Ishikawa (cell line): ENCODE data around the gene LAPTM5.

Source experiments
- CREB1 ChIP-seq: IDR thresholded peaks from 2 replicates; pipeline ENCODE4 v1.6.1; 2012; ENCODE audit warnings: low read depth
- EGR1 ChIP-seq: IDR thresholded peaks from 2 replicates; pipeline ENCODE4 v1.6.1; 2012
- EP300 ChIP-seq: IDR thresholded peaks from 2 replicates; pipeline ENCODE4 v1.6.1; 2012; ENCODE audit warnings: borderline replicate concordance
- NFIC ChIP-seq: IDR thresholded peaks from 2 replicates; pipeline ENCODE4 v1.6.1; 2012
- RAD21 ChIP-seq: IDR thresholded peaks from 2 replicates; pipeline ENCODE4 v1.6.1; 2012; ENCODE audit warnings: low read depth
- TAF1 ChIP-seq: IDR thresholded peaks from 2 replicates; pipeline ENCODE4 v1.6.1; 2012; ENCODE audit warnings: low read depth, mild to moderate bottlenecking
- YY1 ChIP-seq: IDR thresholded peaks from 2 replicates; pipeline ENCODE4 v1.6.1; 2012; ENCODE audit warnings: low read depth
- ZBTB7A ChIP-seq: IDR thresholded peaks from 2 replicates; pipeline ENCODE4 v1.6.1; 2012; ENCODE audit warnings: low read depth
- TF ChIP-seq, protein P1 (sequence below): IDR thresholded peaks from 2 replicates; pipeline ENCODE4 v1.6.1; 2012; ENCODE audit warnings: low read depth, mild to moderate bottlenecking
- TF ChIP-seq, protein P2 (sequence below): IDR thresholded peaks from 2 replicates; pipeline ENCODE4 v1.6.1; 2012

DNA sequence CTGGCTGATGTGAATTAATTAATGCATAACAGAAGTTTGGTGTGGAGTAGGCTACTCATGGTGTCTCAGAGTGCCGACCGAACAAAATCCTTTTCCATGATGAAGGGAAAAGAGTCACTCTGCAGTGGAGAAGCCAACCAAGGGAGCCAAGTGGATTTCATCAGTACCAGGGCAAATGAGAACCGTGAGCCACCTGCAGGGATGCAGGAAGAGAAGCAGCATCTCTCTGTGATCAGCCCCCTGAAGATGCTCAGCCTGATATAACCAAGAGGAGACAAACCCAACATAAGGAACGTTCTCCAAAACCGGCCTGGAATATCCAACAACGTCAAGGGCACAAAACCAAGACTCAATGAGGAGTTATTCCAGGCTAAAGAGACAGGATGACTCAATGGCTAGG is 13.4 kb upstream of the LAPTM5 start:
- TF ChIP-seq TAF1 (no peak), YY1 (no peak), NFIC (no peak), ZBTB7A (no peak), EGR1 (no peak), RAD21 (no peak), EP300 (no peak), CREB1 (no peak)
- TF ChIP-seq, protein P1, sequence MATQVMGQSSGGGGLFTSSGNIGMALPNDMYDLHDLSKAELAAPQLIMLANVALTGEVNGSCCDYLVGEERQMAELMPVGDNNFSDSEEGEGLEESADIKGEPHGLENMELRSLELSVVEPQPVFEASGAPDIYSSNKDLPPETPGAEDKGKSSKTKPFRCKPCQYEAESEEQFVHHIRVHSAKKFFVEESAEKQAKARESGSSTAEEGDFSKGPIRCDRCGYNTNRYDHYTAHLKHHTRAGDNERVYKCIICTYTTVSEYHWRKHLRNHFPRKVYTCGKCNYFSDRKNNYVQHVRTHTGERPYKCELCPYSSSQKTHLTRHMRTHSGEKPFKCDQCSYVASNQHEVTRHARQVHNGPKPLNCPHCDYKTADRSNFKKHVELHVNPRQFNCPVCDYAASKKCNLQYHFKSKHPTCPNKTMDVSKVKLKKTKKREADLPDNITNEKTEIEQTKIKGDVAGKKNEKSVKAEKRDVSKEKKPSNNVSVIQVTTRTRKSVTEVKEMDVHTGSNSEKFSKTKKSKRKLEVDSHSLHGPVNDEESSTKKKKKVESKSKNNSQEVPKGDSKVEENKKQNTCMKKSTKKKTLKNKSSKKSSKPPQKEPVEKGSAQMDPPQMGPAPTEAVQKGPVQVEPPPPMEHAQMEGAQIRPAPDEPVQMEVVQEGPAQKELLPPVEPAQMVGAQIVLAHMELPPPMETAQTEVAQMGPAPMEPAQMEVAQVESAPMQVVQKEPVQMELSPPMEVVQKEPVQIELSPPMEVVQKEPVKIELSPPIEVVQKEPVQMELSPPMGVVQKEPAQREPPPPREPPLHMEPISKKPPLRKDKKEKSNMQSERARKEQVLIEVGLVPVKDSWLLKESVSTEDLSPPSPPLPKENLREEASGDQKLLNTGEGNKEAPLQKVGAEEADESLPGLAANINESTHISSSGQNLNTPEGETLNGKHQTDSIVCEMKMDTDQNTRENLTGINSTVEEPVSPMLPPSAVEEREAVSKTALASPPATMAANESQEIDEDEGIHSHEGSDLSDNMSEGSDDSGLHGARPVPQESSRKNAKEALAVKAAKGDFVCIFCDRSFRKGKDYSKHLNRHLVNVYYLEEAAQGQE: no peak
- TF ChIP-seq, protein P2, sequence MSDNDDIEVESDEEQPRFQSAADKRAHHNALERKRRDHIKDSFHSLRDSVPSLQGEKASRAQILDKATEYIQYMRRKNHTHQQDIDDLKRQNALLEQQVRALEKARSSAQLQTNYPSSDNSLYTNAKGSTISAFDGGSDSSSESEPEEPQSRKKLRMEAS: no peak
